Islet precursor cell (in vitro differentiated cells): ENCODE results near the gene IGFBP4.
"Not testable (repeated sequence)": the region's sequence is repeated elsewhere in the genome, so short reads cannot be mapped to it uniquely, and the experiment has no call there.

Source experiments
- DNase-seq: peaks from one replicate; pipeline ENCODE4 v3.0.0-alpha.2; 2018

The IGFBP4 gene

GRCh38 chr17:40443196-40443987 is at the start of gene IGFBP4:
Gene IGFBP4, plus strand, starts transcription at chr17:40443450. Its CDS starts 286 bp downstream, at chr17:40443736.
- peak; percentile 95 for DNase-seq

GRCh38 chr17:40399185-40399584 is 44.1 kb upstream of the IGFBP4 start:
- no peak for DNase-seq

- no peak for DNase-seq
Observed at GRCh38 chr17:40402668-40403067, 40.6 kb upstream of the IGFBP4 start.

GRCh38 chr17:40404003-40404402 is 39.2 kb upstream of the IGFBP4 start:
- DNase-seq = no peak

- no peak for DNase-seq
Observed at GRCh38 chr17:40407460-40407859, 35.8 kb upstream of the IGFBP4 start.

GRCh38 chr17:40409540-40409939 is 33.7 kb upstream of the IGFBP4 start:
- not testable (repeated sequence) for DNase-seq

GRCh38 chr17:40410082-40410481 is 33.2 kb upstream of the IGFBP4 start:
- DNase-seq = no peak

- DNase-seq = no peak
Observed at GRCh38 chr17:40411821-40412220, 31.4 kb upstream of the IGFBP4 start.

GRCh38 chr17:40412880-40413279 is 30.4 kb upstream of the IGFBP4 start:
- DNase-seq = no peak

- DNase-seq = not testable (repeated sequence)
Observed at GRCh38 chr17:40414312-40414711, 28.9 kb upstream of the IGFBP4 start.

- no peak for DNase-seq
Observed at GRCh38 chr17:40415390-40415789, 27.9 kb upstream of the IGFBP4 start.

- no peak for DNase-seq
Observed at GRCh38 chr17:40416671-40417070, 26.6 kb upstream of the IGFBP4 start.

GRCh38 chr17:40417258-40417608 is 26.0 kb upstream of the IGFBP4 start:
- DNase-seq = peak; percentile 72

GRCh38 chr17:40417609-40418427 is 25.4 kb upstream of the IGFBP4 start, which contains the start of gene TOP2A:
Gene TOP2A, minus strand, starts transcription at chr17:40417896. Its CDS starts 105 bp downstream, at chr17:40417791.
- DNase-seq = peak; percentile 100

- no peak for DNase-seq
Observed at GRCh38 chr17:40418428-40418706, 24.9 kb upstream of the IGFBP4 start.

- DNase-seq = peak; percentile 55
Observed at GRCh38 chr17:40419559-40420331, 23.5 kb upstream of the IGFBP4 start.

- DNase-seq = peak; percentile 84
Observed at GRCh38 chr17:40422990-40423633, 20.1 kb upstream of the IGFBP4 start.

- DNase-seq = peak; percentile 52
Observed at GRCh38 chr17:40425741-40426140, 17.5 kb upstream of the IGFBP4 start.

GRCh38 chr17:40427002-40427491 is 16.2 kb upstream of the IGFBP4 start:
- DNase-seq = peak; percentile 49

- peak; percentile 47 for DNase-seq
Observed at GRCh38 chr17:40430272-40431230, 12.7 kb upstream of the IGFBP4 start.

GRCh38 chr17:40431231-40431602 is 12.0 kb upstream of the IGFBP4 start:
- no peak for DNase-seq
